Activated T-cell treated with anti-CD3 and anti-CD28 coated beads, Interleukin-2, amount 50 U/mL, for 4 hours (primary cell): ENCODE measurements around the gene SP3. TPM values are rescaled to one million over a fixed set of nuclear protein-coding genes. Genes with fewer than 3 reads are reported as not detected.

Experiments used
- ATAC-seq, 2 donors: fragments of 200-7000 bp; cut with Tn5 transposase; one replicate each; pipeline ENCODE4 v1.10.0; 2021
- DNase-seq: peaks from one replicate; pipeline ENCODE4 v3.0.0-alpha.2; 2020
- H3K27me3 Mint-ChIP-seq: one replicate; pipeline ENCODE4 v1.8.0; 2021; ENCODE audit warnings: low read depth, mixed read lengths
- H3K36me3 Mint-ChIP-seq: one replicate; pipeline ENCODE4 v1.8.0; 2022; ENCODE audit warnings: mixed read lengths; ENCODE audit not compliant: insufficient read depth
- H3K4me1 Mint-ChIP-seq: one replicate; pipeline ENCODE4 v1.8.0; 2021; ENCODE audit warnings: low read depth, mixed read lengths
- H3K4me3 Mint-ChIP-seq: one replicate; pipeline ENCODE4 v1.8.0; 2021; ENCODE audit warnings: mild to moderate bottlenecking, moderate library complexity, mixed read lengths
- H3K9me3 Mint-ChIP-seq: one replicate; pipeline ENCODE4 v1.8.0; 2021; ENCODE audit warnings: mixed read lengths
- total RNA-seq, 3 donors: library from RNA; stranded (reverse); gene quantifications; one replicate each; pipeline ENCODE4 v1.2.1, GENCODE V29; 2021

Gene SP3
- total RNA-seq, 3 donors from 2014 or later: 86.5 to 89.9 (median 89.9) TPM

- no peak overlapping the region for H3K4me3 Mint-ChIP-seq
- H3K27me3 Mint-ChIP-seq: peaks cover 22% of the 10 kb centered on the region
- ATAC-seq: no peak
- no peaks in the 10 kb centered on the region for H3K36me3 Mint-ChIP-seq
- no peaks in the 10 kb centered on the region for H3K4me1 Mint-ChIP-seq
- no peaks in the 10 kb centered on the region for H3K9me3 Mint-ChIP-seq
- DNase-seq: no peak
Measured at GRCh38 chr2:173866874-173867618, 98.1 kb downstream of the SP3 start.

- DNase-seq (no peak), ATAC-seq (no peak)
- H3K4me3 Mint-ChIP-seq: no peak overlapping the region
- H3K36me3 Mint-ChIP-seq: no peaks in the 10 kb centered on the region
- H3K9me3 Mint-ChIP-seq: no peaks in the 10 kb centered on the region
- no peaks in the 10 kb centered on the region for H3K4me1 Mint-ChIP-seq
- H3K27me3 Mint-ChIP-seq: peaks cover 22% of the 10 kb centered on the region
Measured at GRCh38 chr2:173865971-173866873, 99.0 kb downstream of the SP3 start.

- peaks cover 12% of the 10 kb centered on the region for H3K27me3 Mint-ChIP-seq
- no peak for DNase-seq
- H3K4me3 Mint-ChIP-seq: no peak overlapping the region
- H3K9me3 Mint-ChIP-seq: no peaks in the 10 kb centered on the region
- no peaks in the 10 kb centered on the region for H3K4me1 Mint-ChIP-seq
- no peaks in the 10 kb centered on the region for H3K36me3 Mint-ChIP-seq
- no peak for ATAC-seq
Measured at GRCh38 chr2:173862612-173863217, 102.5 kb downstream of the SP3 start.

GRCh38 chr2:173860566-173860965 lies 104.6 kb downstream of the SP3 start:
- H3K4me1 Mint-ChIP-seq: no peaks in the 10 kb centered on the region
- H3K27me3 Mint-ChIP-seq: no peaks in the 10 kb centered on the region
- H3K36me3 Mint-ChIP-seq: no peaks in the 10 kb centered on the region
- no peak overlapping the region for H3K4me3 Mint-ChIP-seq
- ATAC-seq (no peak), DNase-seq (no peak)
- H3K9me3 Mint-ChIP-seq: no peaks in the 10 kb centered on the region

- H3K4me3 Mint-ChIP-seq: no peak overlapping the region
- no peaks in the 10 kb centered on the region for H3K9me3 Mint-ChIP-seq
- H3K27me3 Mint-ChIP-seq: no peaks in the 10 kb centered on the region
- H3K4me1 Mint-ChIP-seq: no peaks in the 10 kb centered on the region
- ATAC-seq (no peak), DNase-seq (no peak)
- H3K36me3 Mint-ChIP-seq: no peaks in the 10 kb centered on the region
Measured at GRCh38 chr2:173860082-173860481, 105.1 kb downstream of the SP3 start.

GRCh38 chr2:173858291-173858731 lies 106.9 kb downstream of the SP3 start:
- no peak for DNase-seq
- ATAC-seq: no peak
- Mint-ChIP-seq H3K36me3 (no peaks in the 10 kb centered on the region), H3K27me3 (no peaks in the 10 kb centered on the region), H3K9me3 (no peaks in the 10 kb centered on the region), H3K4me3 (no peak overlapping the region), H3K4me1 (no peaks in the 10 kb centered on the region)
